Stimulated activated naive CD8-positive, alpha-beta T cell treated with anti-CD3 and anti-CD28 coated beads, Interleukin-15, Interleukin-2, amounts not matched to agents 100 ng/mL and 50 ng/mL, for 24 hours (primary cell): Measurements from ENCODE around the gene PRRC2B.

Source experiments
- H3K27ac Mint-ChIP-seq: one replicate; pipeline ENCODE4 v1.8.0; 2021; ENCODE audit warnings: mild to moderate bottlenecking, mixed read lengths
- H3K27me3 Mint-ChIP-seq: one replicate; pipeline ENCODE4 v1.8.0; 2021; ENCODE audit warnings: mixed read lengths
- H3K36me3 Mint-ChIP-seq: one replicate; pipeline ENCODE4 v1.8.0; 2021; ENCODE audit warnings: low read depth, mixed read lengths
- H3K4me1 Mint-ChIP-seq: one replicate; pipeline ENCODE4 v1.8.0; 2021; ENCODE audit warnings: low read depth, mixed read lengths
- H3K4me3 Mint-ChIP-seq: one replicate; pipeline ENCODE4 v1.8.0; 2021; ENCODE audit warnings: mild to moderate bottlenecking, mixed read lengths
- H3K9me3 Mint-ChIP-seq: one replicate; pipeline ENCODE4 v1.8.0; 2021; ENCODE audit warnings: mixed read lengths

PRRC2B gene

GRCh38 chr9:131398204-131398603 is 4.3 kb downstream of the PRRC2B start:
- Mint-ChIP-seq H3K27ac (peak overlapping the region; percentile 63), H3K36me3 (peaks cover 43% of the 10 kb centered on the region), H3K9me3 (no peaks in the 10 kb centered on the region), H3K27me3 (no peaks in the 10 kb centered on the region), H3K4me1 (peaks cover 82% of the 10 kb centered on the region), H3K4me3 (peak overlapping the region; percentile 89)

GRCh38 chr9:131399972-131400371 is 6.1 kb downstream of the PRRC2B start:
- peak overlapping the region; percentile 28 for H3K4me3 Mint-ChIP-seq
- peaks cover 49% of the 10 kb centered on the region for H3K36me3 Mint-ChIP-seq

GRCh38 chr9:131400627-131401026 is 6.7 kb downstream of the PRRC2B start:
- Mint-ChIP-seq H3K4me3 (no peak overlapping the region), H3K27ac (no peak overlapping the region), H3K36me3 (peaks cover 49% of the 10 kb centered on the region), H3K4me1 (peaks cover 92% of the 10 kb centered on the region), H3K27me3 (no peaks in the 10 kb centered on the region), H3K9me3 (no peaks in the 10 kb centered on the region)

More at GRCh38 chr9:131399972-131400371, 6.1 kb downstream of the PRRC2B start:
- Mint-ChIP-seq H3K27ac (no peak overlapping the region), H3K27me3 (no peaks in the 10 kb centered on the region), H3K9me3 (no peaks in the 10 kb centered on the region), H3K4me1 (peaks cover 92% of the 10 kb centered on the region)

GRCh38 chr9:131402073-131402472 is 8.2 kb downstream of the PRRC2B start:
- peaks cover 92% of the 10 kb centered on the region for H3K4me1 Mint-ChIP-seq
- peaks cover 42% of the 10 kb centered on the region for H3K36me3 Mint-ChIP-seq
- H3K4me3 Mint-ChIP-seq = no peak overlapping the region
- no peaks in the 10 kb centered on the region for H3K27me3 Mint-ChIP-seq
- H3K27ac Mint-ChIP-seq = no peak overlapping the region
- no peaks in the 10 kb centered on the region for H3K9me3 Mint-ChIP-seq

GRCh38 chr9:131402738-131403492 is 9.0 kb downstream of the PRRC2B start:
- no peak overlapping the region for H3K4me3 Mint-ChIP-seq
- no peaks in the 10 kb centered on the region for H3K27me3 Mint-ChIP-seq
- peaks cover 35% of the 10 kb centered on the region for H3K36me3 Mint-ChIP-seq
- no peaks in the 10 kb centered on the region for H3K9me3 Mint-ChIP-seq
- no peak overlapping the region for H3K27ac Mint-ChIP-seq
- peaks cover 92% of the 10 kb centered on the region for H3K4me1 Mint-ChIP-seq

- Mint-ChIP-seq H3K4me3 (no peak overlapping the region), H3K27ac (no peak overlapping the region), H3K36me3 (peaks cover 30% of the 10 kb centered on the region), H3K4me1 (peaks cover 92% of the 10 kb centered on the region), H3K27me3 (no peaks in the 10 kb centered on the region), H3K9me3 (no peaks in the 10 kb centered on the region)
These were observed 9.5 kb downstream of the PRRC2B start for GRCh38 chr9:131403493-131403773.

- Mint-ChIP-seq H3K9me3 (no peaks in the 10 kb centered on the region), H3K27ac (peak overlapping the region; percentile 42), H3K4me3 (peak overlapping the region; percentile 57), H3K27me3 (no peaks in the 10 kb centered on the region), H3K36me3 (peaks cover 27% of the 10 kb centered on the region), H3K4me1 (peaks cover 96% of the 10 kb centered on the region)
These were observed 10.7 kb downstream of the PRRC2B start for GRCh38 chr9:131404581-131404980.

GRCh38 chr9:131404987-131405386 is 11.1 kb downstream of the PRRC2B start:
- Mint-ChIP-seq H3K9me3 (no peaks in the 10 kb centered on the region), H3K4me3 (peak overlapping the region; percentile 57), H3K27ac (peak overlapping the region; percentile 42), H3K36me3 (peaks cover 27% of the 10 kb centered on the region), H3K4me1 (peaks cover 96% of the 10 kb centered on the region), H3K27me3 (no peaks in the 10 kb centered on the region)

- H3K4me1 Mint-ChIP-seq = peaks cover 96% of the 10 kb centered on the region
- H3K4me3 Mint-ChIP-seq = peak overlapping the region; percentile 57
- peaks cover 28% of the 10 kb centered on the region for H3K36me3 Mint-ChIP-seq
- H3K27ac Mint-ChIP-seq = peak overlapping the region; percentile 42
- no peaks in the 10 kb centered on the region for H3K9me3 Mint-ChIP-seq
- no peaks in the 10 kb centered on the region for H3K27me3 Mint-ChIP-seq
These were observed 11.5 kb downstream of the PRRC2B start for GRCh38 chr9:131405428-131405827.

GRCh38 chr9:131405858-131406537 is 12.1 kb downstream of the PRRC2B start:
- H3K4me1 Mint-ChIP-seq = peaks cover 96% of the 10 kb centered on the region
- no peaks in the 10 kb centered on the region for H3K27me3 Mint-ChIP-seq
- peak overlapping the region; percentile 57 for H3K4me3 Mint-ChIP-seq
- H3K27ac Mint-ChIP-seq = peak overlapping the region; percentile 57
- H3K36me3 Mint-ChIP-seq = peaks cover 27% of the 10 kb centered on the region
- H3K9me3 Mint-ChIP-seq = no peaks in the 10 kb centered on the region

GRCh38 chr9:131406563-131407436 is 12.9 kb downstream of the PRRC2B start:
- peak overlapping the region; percentile 57 for H3K4me3 Mint-ChIP-seq
- H3K9me3 Mint-ChIP-seq = no peaks in the 10 kb centered on the region
- peak overlapping the region; percentile 57 for H3K27ac Mint-ChIP-seq
- H3K27me3 Mint-ChIP-seq = no peaks in the 10 kb centered on the region
- peaks cover 24% of the 10 kb centered on the region for H3K36me3 Mint-ChIP-seq
- peaks cover 96% of the 10 kb centered on the region for H3K4me1 Mint-ChIP-seq

- Mint-ChIP-seq H3K4me1 (peaks cover 94% of the 10 kb centered on the region), H3K4me3 (peak overlapping the region; percentile 57), H3K27ac (peak overlapping the region; percentile 57), H3K9me3 (no peaks in the 10 kb centered on the region), H3K36me3 (peaks cover 21% of the 10 kb centered on the region), H3K27me3 (no peaks in the 10 kb centered on the region)
These were observed 13.9 kb downstream of the PRRC2B start for GRCh38 chr9:131407717-131408195.

GRCh38 chr9:131409458-131409992 is 15.6 kb downstream of the PRRC2B start:
- H3K9me3 Mint-ChIP-seq = no peaks in the 10 kb centered on the region
- H3K4me1 Mint-ChIP-seq = peaks cover 94% of the 10 kb centered on the region
- H3K27me3 Mint-ChIP-seq = no peaks in the 10 kb centered on the region
- peak overlapping the region; percentile 47 for H3K4me3 Mint-ChIP-seq
- peak overlapping the region; percentile 82 for H3K27ac Mint-ChIP-seq
- H3K36me3 Mint-ChIP-seq = peaks cover 21% of the 10 kb centered on the region

- Mint-ChIP-seq H3K27ac (peak overlapping the region; percentile 82), H3K9me3 (no peaks in the 10 kb centered on the region), H3K36me3 (peaks cover 24% of the 10 kb centered on the region), H3K27me3 (no peaks in the 10 kb centered on the region), H3K4me3 (peak overlapping the region; percentile 47), H3K4me1 (peaks cover 93% of the 10 kb centered on the region)
These were observed 16.2 kb downstream of the PRRC2B start for GRCh38 chr9:131410044-131410491.
